GM12875 (cell line): ENCODE measurements around the gene BCAS1.

Experiments
- H3K4me3 ChIP-seq: one replicate; pipeline ENCODE4 v1.5.1; 2011; ENCODE audit warnings: low read depth, low read length, control low read depth
- TF ChIP-seq, protein P1 (sequence below): IDR thresholded peaks from 2 replicates; pipeline ENCODE4 v1.5.1; 2011; ENCODE audit warnings: low read depth, mild to moderate bottlenecking, control low read depth, inconsistent platforms, low read length, moderate library complexity, borderline replicate concordance; ENCODE audit not compliant: insufficient read depth

Gene BCAS1

DNA sequence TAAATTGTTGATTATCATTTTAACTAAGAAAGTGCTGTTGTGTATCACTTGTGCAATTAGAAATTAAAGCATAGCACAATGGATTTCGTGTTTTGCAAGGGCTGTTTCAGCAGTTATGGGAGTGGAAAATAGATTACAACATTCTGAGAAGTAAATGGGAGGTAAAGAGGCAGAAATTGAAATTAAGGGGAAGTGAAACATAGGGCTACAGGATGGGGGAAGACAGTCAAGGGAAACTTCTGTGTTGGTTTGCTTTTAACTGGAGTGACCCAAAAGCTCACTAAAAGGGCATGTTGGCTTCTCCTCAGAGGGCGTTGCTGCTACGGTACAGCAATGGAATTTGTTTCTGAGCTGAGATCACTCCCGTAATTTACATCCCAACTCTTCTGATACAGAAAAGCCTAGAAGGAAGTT is 147.5 kb downstream of the BCAS1 start:
- H3K4me3 ChIP-seq: no peak overlapping the region

DNA sequence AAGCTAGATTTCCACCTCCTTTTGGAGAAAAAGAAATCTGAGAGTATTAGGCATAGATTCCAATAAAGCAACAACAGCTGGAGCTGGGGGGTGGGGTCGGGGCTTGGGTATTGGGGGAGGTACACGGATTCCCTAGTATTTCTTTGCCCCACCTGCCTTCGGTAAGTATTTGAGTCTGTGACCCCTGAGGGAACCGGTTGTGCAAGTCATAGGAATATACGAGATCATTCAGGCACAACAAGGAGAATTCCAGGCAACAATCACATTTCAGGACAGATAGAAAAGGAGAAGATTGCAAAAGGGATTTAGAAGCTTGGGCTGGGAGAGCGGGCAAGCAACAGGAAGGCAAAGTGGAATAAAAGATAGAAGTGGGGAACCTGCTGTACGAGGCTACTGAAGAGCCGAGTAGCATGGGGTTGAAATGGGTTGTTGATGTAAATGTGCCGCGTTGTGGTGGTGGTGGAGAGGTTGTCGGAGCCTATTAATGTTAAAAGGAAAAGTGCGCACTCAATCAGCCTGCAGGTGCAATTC is 148.9 kb downstream of the BCAS1 start:
- TF ChIP-seq, protein P1, sequence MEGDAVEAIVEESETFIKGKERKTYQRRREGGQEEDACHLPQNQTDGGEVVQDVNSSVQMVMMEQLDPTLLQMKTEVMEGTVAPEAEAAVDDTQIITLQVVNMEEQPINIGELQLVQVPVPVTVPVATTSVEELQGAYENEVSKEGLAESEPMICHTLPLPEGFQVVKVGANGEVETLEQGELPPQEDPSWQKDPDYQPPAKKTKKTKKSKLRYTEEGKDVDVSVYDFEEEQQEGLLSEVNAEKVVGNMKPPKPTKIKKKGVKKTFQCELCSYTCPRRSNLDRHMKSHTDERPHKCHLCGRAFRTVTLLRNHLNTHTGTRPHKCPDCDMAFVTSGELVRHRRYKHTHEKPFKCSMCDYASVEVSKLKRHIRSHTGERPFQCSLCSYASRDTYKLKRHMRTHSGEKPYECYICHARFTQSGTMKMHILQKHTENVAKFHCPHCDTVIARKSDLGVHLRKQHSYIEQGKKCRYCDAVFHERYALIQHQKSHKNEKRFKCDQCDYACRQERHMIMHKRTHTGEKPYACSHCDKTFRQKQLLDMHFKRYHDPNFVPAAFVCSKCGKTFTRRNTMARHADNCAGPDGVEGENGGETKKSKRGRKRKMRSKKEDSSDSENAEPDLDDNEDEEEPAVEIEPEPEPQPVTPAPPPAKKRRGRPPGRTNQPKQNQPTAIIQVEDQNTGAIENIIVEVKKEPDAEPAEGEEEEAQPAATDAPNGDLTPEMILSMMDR: no peak
- no peak overlapping the region for H3K4me3 ChIP-seq

More for the DNA sequence above, 147.5 kb downstream of the BCAS1 start:
- TF ChIP-seq, protein P1: no peak

DNA sequence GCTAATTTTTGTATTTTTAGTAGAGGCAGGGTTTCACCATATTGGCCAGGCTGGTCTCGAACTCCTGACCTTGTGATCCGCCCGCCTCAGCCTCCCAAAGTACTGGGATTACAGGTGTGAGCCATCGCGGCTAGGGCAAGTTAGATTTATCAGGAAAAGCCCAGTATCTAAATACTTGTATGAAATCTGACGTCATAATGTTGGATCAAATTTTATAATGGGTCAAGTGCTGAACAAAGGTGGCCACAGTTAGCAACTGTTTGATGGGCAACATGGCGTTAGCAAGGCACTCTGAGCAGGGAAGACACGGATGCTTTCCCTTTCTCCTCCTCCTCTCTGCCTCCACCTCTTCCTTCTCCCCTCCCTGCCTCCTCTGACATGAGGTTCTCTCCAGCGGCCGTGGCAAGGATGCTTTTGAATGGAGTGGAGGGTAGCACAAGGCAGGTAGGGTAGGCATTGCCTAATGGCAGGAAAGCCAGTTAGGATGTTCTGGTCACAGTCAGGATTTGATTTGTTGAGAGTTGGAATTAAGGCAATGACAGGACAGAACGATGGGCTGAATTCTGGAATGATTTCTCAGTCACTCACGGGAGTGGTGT is 149.6 kb downstream of the BCAS1 start:
- TF ChIP-seq, protein P1: no peak
- H3K4me3 ChIP-seq: no peak overlapping the region

DNA sequence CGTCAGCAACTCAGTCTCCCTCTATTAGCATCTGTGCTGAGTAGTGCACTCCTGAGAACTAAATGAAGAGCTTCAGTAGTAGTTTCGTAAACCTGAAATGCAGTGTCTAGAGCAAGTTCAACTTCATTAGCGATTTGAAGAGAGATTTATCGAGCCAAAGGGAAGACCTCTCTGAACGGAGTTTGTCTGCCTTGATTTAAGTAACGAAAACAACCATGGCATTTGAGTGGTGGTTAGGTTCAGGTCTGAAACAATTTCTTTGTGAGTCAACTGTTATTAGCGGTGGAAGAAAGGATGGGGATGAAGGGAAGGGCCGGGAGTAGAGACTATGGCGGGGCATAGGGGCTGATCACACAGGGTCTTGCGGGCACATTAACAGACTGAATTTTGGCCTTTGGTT is 150.5 kb downstream of the BCAS1 start:
- H3K4me3 ChIP-seq: no peak overlapping the region
- TF ChIP-seq, protein P1: no peak

DNA sequence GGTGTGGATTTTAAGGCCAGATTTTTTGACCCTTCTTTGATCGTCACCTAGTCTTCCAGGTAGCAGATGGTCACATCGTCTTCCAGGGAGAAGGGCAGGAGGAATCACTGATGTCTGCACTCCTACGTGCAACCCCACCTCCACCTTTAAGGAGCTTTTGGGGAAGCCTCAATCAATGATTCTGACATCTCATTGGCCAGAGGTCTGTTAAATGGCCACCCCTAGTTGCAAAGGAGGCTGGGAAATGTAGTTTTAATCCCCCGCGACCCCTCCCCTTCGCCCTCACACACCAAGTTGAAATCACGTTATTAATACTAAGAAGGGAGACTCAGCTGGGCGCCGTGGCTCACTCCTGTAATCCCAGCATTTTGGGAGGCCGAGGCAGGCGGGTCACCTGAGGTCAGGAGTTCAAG is 151.4 kb downstream of the BCAS1 start:
- TF ChIP-seq, protein P1: no peak
- no peak overlapping the region for H3K4me3 ChIP-seq

DNA sequence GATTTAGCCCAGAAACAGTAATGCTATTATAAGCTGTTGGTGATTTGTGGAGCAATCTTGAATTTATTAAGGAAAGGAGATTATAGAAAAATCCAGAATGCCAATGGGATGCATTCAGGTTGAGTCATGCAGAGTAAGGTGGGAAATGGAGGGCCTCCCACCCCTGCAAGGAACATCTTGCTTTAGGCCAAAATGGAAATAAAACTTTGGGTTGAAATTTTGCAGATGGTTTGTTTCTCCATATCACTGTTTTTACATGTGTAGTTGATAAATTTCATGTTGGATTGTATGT is 152.4 kb downstream of the BCAS1 start:
- TF ChIP-seq, protein P1: no peak
- H3K4me3 ChIP-seq: no peak overlapping the region
